HEK293 (cell line): ENCODE measurements around the gene ARX.

Experiments
- CTCF ChIA-PET: fragments of 350-600 bp; formaldehyde crosslinking; extraction: SDS; loops from one replicate; lab custom pipeline; 2021; ENCODE audit warnings: antibody characterized with exemption; lab: Yijun Ruan, JAX
- POLR2A ChIA-PET: fragments of 300-600 bp; formaldehyde crosslinking; extraction: SDS; loops from one replicate; lab custom pipeline; 2020; ENCODE audit warnings: antibody characterized with exemption, inconsistent platforms; lab: Yijun Ruan, JAX
- H3K27ac ChIP-seq: fragments of 200-500 bp; sonication (Bioruptor generic); 2 replicates; pipeline ENCODE4 v1.5.1; 2014; ENCODE audit warnings: low read depth, low read length, control low read depth, inconsistent platforms; ENCODE audit errors: extremely low read depth
- H3K36me3 ChIP-seq, 2 experiments: fragments of 200-500 bp in 1 of 2; sonication (Bioruptor generic) in 1 of 2; 1 replicate in 1 of 2; 2 replicates in 1 of 2; pipeline ENCODE4 v1.5.1; 2014 to 2017; ENCODE audit warnings: inconsistent platforms in 2 of 2, low read length in 2 of 2; ENCODE audit not compliant: control insufficient read depth in 2 of 2, insufficient read depth in 1 of 2
- H3K4me1 ChIP-seq: fragments of 200-500 bp; sonication (Bioruptor generic); 2 replicates; pipeline ENCODE4 v1.5.1; 2014; ENCODE audit warnings: mild to moderate bottlenecking, low read length, inconsistent platforms; ENCODE audit not compliant: control insufficient read depth, insufficient read depth
- H3K4me3 ChIP-seq: 2 replicates; pipeline ENCODE4 v1.5.1; 2011; ENCODE audit warnings: low read depth, mild to moderate bottlenecking, control low read depth, low read length, moderate library complexity
- H3K9me3 ChIP-seq: fragments of 200-500 bp; sonication (Bioruptor generic); 2 replicates; pipeline ENCODE4 v1.5.1; 2014; ENCODE audit warnings: low read depth, low read length, inconsistent platforms; ENCODE audit not compliant: control insufficient read depth, insufficient read depth
- HOXC10 ChIP-seq: sonication (generic); formaldehyde crosslinking; IDR thresholded peaks from 2 replicates; pipeline ENCODE4 v1.8.1; 2023; ENCODE audit warnings: mild to moderate bottlenecking, missing genetic modification reagents
- PRDM1 ChIP-seq: fragments of 450-650 bp; formaldehyde crosslinking; IDR thresholded peaks from 2 replicates; pipeline ENCODE4; 2016; ENCODE audit warnings: missing biosample characterization, missing genetic modification characterization
- SCRT2 ChIP-seq: fragments of 450-650 bp; formaldehyde crosslinking; IDR thresholded peaks from 2 replicates; pipeline ENCODE4 v1.5.1; 2016; ENCODE audit warnings: missing biosample characterization, missing genetic modification characterization
- TRIM28 ChIP-seq: IDR thresholded peaks from 2 replicates; pipeline ENCODE4 v1.6.1; 2011; ENCODE audit warnings: low read length, control low read depth, borderline replicate concordance
- ZBTB8A ChIP-seq: fragments of 450-650 bp; formaldehyde crosslinking; IDR thresholded peaks from 2 replicates; pipeline ENCODE4 v1.5.1; 2016; ENCODE audit warnings: missing biosample characterization, missing genetic modification characterization
- ZFHX2 ChIP-seq: fragments of 450-650 bp; formaldehyde crosslinking; conservative IDR thresholded peaks from 2 replicates; pipeline ENCODE4 v1.5.1; 2016; ENCODE audit warnings: missing biosample characterization, missing genetic modification characterization
- ZNF10 ChIP-seq: fragments of 450-650 bp; formaldehyde crosslinking; IDR thresholded peaks from 2 replicates; pipeline ENCODE4 v1.5.1; 2017; ENCODE audit warnings: missing biosample characterization, missing genetic modification characterization
- ZNF112 ChIP-seq: fragments of 450-650 bp; formaldehyde crosslinking; IDR thresholded peaks from 2 replicates; pipeline ENCODE4 v1.5.0; 2017; ENCODE audit warnings: missing biosample characterization, missing genetic modification characterization
- ZNF146 ChIP-seq: fragments of 450-650 bp; formaldehyde crosslinking; IDR thresholded peaks from 2 replicates; pipeline ENCODE4 v1.5.1; 2016; ENCODE audit warnings: missing biosample characterization, missing genetic modification characterization
- ZNF239 ChIP-seq: fragments of 450-650 bp; formaldehyde crosslinking; IDR thresholded peaks from 2 replicates; pipeline ENCODE4 v1.5.1; 2016; ENCODE audit warnings: missing biosample characterization, missing genetic modification characterization
- ZNF292 ChIP-seq: fragments of 450-650 bp; formaldehyde crosslinking; IDR thresholded peaks from 2 replicates; pipeline ENCODE4 v1.5.1; 2016; ENCODE audit warnings: low read depth, missing biosample characterization, missing genetic modification characterization, borderline replicate concordance
- ZNF404 ChIP-seq: fragments of 450-650 bp; formaldehyde crosslinking; IDR thresholded peaks from 2 replicates; pipeline ENCODE4 v1.5.1; 2017; ENCODE audit warnings: missing biosample characterization, missing genetic modification characterization
- ZNF624 ChIP-seq: fragments of 450-650 bp; formaldehyde crosslinking; IDR thresholded peaks from 2 replicates; pipeline ENCODE4 v1.5.1; 2017; ENCODE audit warnings: missing biosample characterization, missing genetic modification characterization
- ZNF707 ChIP-seq: fragments of 450-650 bp; formaldehyde crosslinking; IDR thresholded peaks from 2 replicates; pipeline ENCODE4 v1.5.1; 2016; ENCODE audit warnings: missing biosample characterization, missing genetic modification characterization
- ZSCAN18 ChIP-seq: fragments of 450-650 bp; formaldehyde crosslinking; IDR thresholded peaks from 2 replicates; pipeline ENCODE4 v1.5.1; 2016; ENCODE audit warnings: missing biosample characterization, missing genetic modification characterization
- TF ChIP-seq, protein P1 (sequence below): fragments of 450-650 bp; formaldehyde crosslinking; IDR thresholded peaks from 2 replicates; pipeline ENCODE4 v1.5.1; 2016; ENCODE audit warnings: missing biosample characterization, missing genetic modification characterization

Gene ARX

GRCh38 chrX:25012433-25012735, 3.4 kb downstream of the ARX start (continued):
- TF ChIP-seq ZFHX2 (tag by site-specific recombination) (no peak), TRIM28 (no peak), ZNF292 (no peak)

GRCh38 chrX:25011589-25012432, 4.0 kb downstream of the ARX start:
- no peaks in the 10 kb centered on the region for H3K36me3 ChIP-seq
- H3K27ac ChIP-seq = no peak overlapping the region
- H3K4me3 ChIP-seq = no peak overlapping the region
- H3K4me1 ChIP-seq = no peaks in the 10 kb centered on the region
- TF ChIP-seq ZNF404 (tag by site-specific recombination) (no peak), ZSCAN18 (tag by site-specific recombination) (no peak), PRDM1 (tag by site-specific recombination) (no peak), ZBTB8A (no peak), ZNF624 (tag by site-specific recombination) (no peak), ZNF707 (tag by site-specific recombination) (no peak), HOXC10 (CRISPR knock-in tag) (0 out of 2 replicates have a peak, but pooled peaks have one; percentile 3)
- TF ChIP-seq, protein P1, sequence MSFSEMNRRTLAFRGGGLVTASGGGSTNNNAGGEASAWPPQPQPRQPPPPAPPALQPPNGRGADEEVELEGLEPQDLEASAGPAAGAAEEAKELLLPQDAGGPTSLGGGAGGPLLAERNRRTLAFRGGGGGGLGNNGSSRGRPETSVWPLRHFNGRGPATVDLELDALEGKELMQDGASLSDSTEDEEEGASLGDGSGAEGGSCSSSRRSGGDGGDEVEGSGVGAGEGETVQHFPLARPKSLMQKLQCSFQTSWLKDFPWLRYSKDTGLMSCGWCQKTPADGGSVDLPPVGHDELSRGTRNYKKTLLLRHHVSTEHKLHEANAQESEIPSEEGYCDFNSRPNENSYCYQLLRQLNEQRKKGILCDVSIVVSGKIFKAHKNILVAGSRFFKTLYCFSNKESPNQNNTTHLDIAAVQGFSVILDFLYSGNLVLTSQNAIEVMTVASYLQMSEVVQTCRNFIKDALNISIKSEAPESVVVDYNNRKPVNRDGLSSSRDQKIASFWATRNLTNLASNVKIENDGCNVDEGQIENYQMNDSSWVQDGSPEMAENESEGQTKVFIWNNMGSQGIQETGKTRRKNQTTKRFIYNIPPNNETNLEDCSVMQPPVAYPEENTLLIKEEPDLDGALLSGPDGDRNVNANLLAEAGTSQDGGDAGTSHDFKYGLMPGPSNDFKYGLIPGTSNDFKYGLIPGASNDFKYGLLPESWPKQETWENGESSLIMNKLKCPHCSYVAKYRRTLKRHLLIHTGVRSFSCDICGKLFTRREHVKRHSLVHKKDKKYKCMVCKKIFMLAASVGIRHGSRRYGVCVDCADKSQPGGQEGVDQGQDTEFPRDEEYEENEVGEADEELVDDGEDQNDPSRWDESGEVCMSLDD (tag by site-specific recombination) = no peak
- H3K9me3 ChIP-seq = no peaks in the 10 kb centered on the region
- ChIA-PET POLR2A (no interaction called here), CTCF (no interaction called here)

GRCh38 chrX:25010784-25011588, 4.8 kb downstream of the ARX start:
- no peaks in the 10 kb centered on the region for H3K9me3 ChIP-seq
- TF ChIP-seq ZNF239 (tag by site-specific recombination) (no peak), ZNF146 (tag by site-specific recombination) (no peak), ZNF10 (no peak)
- ChIA-PET POLR2A (no interaction called here), CTCF (interaction anchor here (0.6 to 3.8 kb wide), 2 partner anchors 9 to 738 kb away, joined by 3 to 21 read pairs; no protein-coding TSS in a partner anchor)
- H3K4me3 ChIP-seq = no peak overlapping the region
- no peak overlapping the region for H3K27ac ChIP-seq
- H3K4me1 ChIP-seq = no peaks in the 10 kb centered on the region
- H3K36me3 ChIP-seq = no peaks in the 10 kb centered on the region

GRCh38 chrX:25009407-25009806, 6.4 kb downstream of the ARX start:
- Histone ChIP-seq H3K4me1 (no peaks in the 10 kb centered on the region), H3K27ac (no peak overlapping the region), H3K9me3 (no peaks in the 10 kb centered on the region)
- TF ChIP-seq ZNF112 (tag by site-specific recombination) = no peak
- TF ChIP-seq SCRT2 (tag by site-specific recombination) = no peak
- TF ChIP-seq, all 188 proteins: peak for 0
- ChIA-PET CTCF (interaction anchor here (0.5 to 3.8 kb wide), 3 partner anchors 11 to 274 kb away, joined by 3 to 21 read pairs (median 4); no protein-coding TSS in a partner anchor), POLR2A (no interaction called here)
- Histone ChIP-seq H3K36me3 (no peaks in the 10 kb centered on the region), H3K4me3 (no peak overlapping the region)
